MM.1S (cell line): Measurements from ENCODE around the gene DIP2B.

ENCODE experiments used
- DNase-seq: peaks from one replicate; pipeline ENCODE4 v3.0.0-alpha.2; 2015
- H2AFZ ChIP-seq: fragments of 300-600 bp; sonication (generic); 2 replicates; pipeline ENCODE4 v1.6.0; 2016; ENCODE audit warnings: antibody characterized with exemption, low read length
- H3F3A ChIP-seq: fragments of 300-600 bp; sonication (generic); 2 replicates; pipeline ENCODE4 v1.6.1; 2016; ENCODE audit warnings: mild to moderate bottlenecking, antibody characterized with exemption, low read length, moderate library complexity, mixed read lengths; ENCODE audit not compliant: insufficient read depth
- H3K27ac ChIP-seq: fragments of 300-600 bp; sonication (generic); 2 replicates; pipeline ENCODE4 v1.5.1; 2016; ENCODE audit warnings: mild to moderate bottlenecking, low read length
- H3K27me3 ChIP-seq: fragments of 300-600 bp; sonication (generic); replicated peaks from 2 replicates; pipeline ENCODE4 v1.6.0; 2016; ENCODE audit warnings: low read length; ENCODE audit not compliant: insufficient read depth
- H3K36me3 ChIP-seq: fragments of 300-600 bp; sonication (generic); replicated peaks from 2 replicates; pipeline ENCODE4 v1.6.1; 2016; ENCODE audit warnings: mild to moderate bottlenecking, low read length, mixed read lengths; ENCODE audit not compliant: insufficient read depth
- H3K4me1 ChIP-seq: fragments of 300-600 bp; sonication (generic); 2 replicates; pipeline ENCODE4 v1.6.1; 2016; ENCODE audit warnings: low read length, mixed read lengths
- H3K4me2 ChIP-seq: fragments of 300-600 bp; sonication (generic); 2 replicates; pipeline ENCODE4 v1.6.0; 2016; ENCODE audit warnings: low read depth, low read length
- H3K4me3 ChIP-seq: fragments of 300-600 bp; sonication (generic); 2 replicates; pipeline ENCODE4 v1.5.1; 2016; ENCODE audit warnings: low read length, mixed read lengths
- H3K79me2 ChIP-seq: fragments of 300-600 bp; sonication (generic); 2 replicates; pipeline ENCODE4 v1.6.1; 2016; ENCODE audit warnings: mixed run types, low read length, mixed read lengths
- H3K9ac ChIP-seq: fragments of 300-600 bp; sonication (generic); 2 replicates; pipeline ENCODE4 v1.6.1; 2016; ENCODE audit warnings: low read length, mixed read lengths
- H3K9me2 ChIP-seq: fragments of 300-600 bp; sonication (generic); replicated peaks from 2 replicates; pipeline ENCODE4 v1.6.1; 2016; ENCODE audit warnings: mild to moderate bottlenecking, low read length, mixed read lengths; ENCODE audit not compliant: insufficient read depth
- H3K9me3 ChIP-seq: fragments of 300-600 bp; sonication (generic); replicated peaks from 2 replicates; pipeline ENCODE4 v1.6.1; 2016; ENCODE audit warnings: mild to moderate bottlenecking, low read length, mixed read lengths; ENCODE audit not compliant: insufficient read depth
- H4K20me1 ChIP-seq: fragments of 300-600 bp; sonication (generic); 2 replicates; pipeline ENCODE4 v1.6.1; 2016; ENCODE audit warnings: mild to moderate bottlenecking, low read length, moderate library complexity, mixed read lengths; ENCODE audit not compliant: insufficient read depth
- EZH2 ChIP-seq: fragments of 300-600 bp; sonication (generic); optimal IDR thresholded peaks from 2 replicates; pipeline ENCODE3; 2017; ENCODE audit warnings: low read depth, mild to moderate bottlenecking, antibody characterized with exemption, low read length, mixed read lengths
- EZH2phosphoT487 ChIP-seq: fragments of 300-600 bp; sonication (generic); IDR thresholded peaks from 2 replicates; pipeline ENCODE4 v1.6.1; 2018; ENCODE audit warnings: antibody characterized with exemption, low read length
- TF ChIP-seq, protein P1 (sequence below): fragments of 300-600 bp; sonication (generic); IDR thresholded peaks from 2 replicates; pipeline ENCODE4 v1.5.1; 2016; ENCODE audit warnings: antibody characterized with exemption, low read length, mixed read lengths

The DIP2B gene

DNA sequence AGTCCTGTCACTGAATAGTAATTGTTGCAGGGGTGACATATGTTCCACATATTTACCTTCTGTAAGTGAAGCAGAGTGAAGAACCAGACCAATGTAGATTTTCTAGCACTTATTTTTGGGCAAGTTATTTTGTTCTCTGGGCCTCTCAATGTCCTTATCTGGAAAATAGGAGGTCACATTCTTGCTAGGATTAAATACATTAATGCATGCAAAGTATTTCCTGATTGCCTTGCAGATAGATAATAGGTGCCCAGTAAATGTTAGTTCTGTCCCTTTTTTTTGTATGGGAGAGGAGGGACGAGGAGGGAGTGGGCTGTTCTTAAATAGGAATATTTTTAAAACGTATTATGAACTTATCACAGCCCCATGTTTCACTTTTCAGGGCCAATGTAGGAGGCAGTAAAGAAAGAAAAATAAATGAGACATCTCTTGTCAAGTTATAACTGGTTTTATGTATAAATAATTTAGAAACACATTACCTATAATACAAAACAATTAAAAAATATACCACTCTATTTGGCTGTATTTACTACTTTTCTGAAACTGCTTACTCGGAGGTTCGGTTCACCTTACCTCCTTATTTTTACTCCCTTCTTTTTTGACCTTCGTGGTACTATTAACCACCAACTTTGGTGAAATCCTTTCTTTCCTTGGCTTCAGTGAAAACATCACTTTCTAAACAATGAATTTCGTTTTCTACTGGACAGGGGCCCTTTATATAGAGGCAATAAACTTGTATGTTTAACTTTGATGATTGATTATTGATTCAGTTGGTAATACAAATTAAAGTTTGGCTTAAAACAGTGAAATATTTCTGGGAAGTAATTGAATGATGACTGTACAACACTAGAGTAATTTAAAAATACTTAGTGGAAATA is 41.9 kb downstream of the DIP2B start:
- Histone ChIP-seq H3K79me2 (peaks cover 19% of the 10 kb centered on the region), H3K9me2 (no peaks in the 10 kb centered on the region), H3K9ac (no peak overlapping the region), H4K20me1 (no peaks in the 10 kb centered on the region), H3K9me3 (no peaks in the 10 kb centered on the region), H3K4me1 (no peaks in the 10 kb centered on the region), H3K4me3 (no peak overlapping the region), H2AFZ (no peak overlapping the region), H3K36me3 (no peaks in the 10 kb centered on the region), H3K27me3 (no peaks in the 10 kb centered on the region), H3F3A (no peaks in the 10 kb centered on the region), H3K4me2 (no peak overlapping the region), H3K27ac (no peak overlapping the region)
- TF ChIP-seq EZH2 (no peak), EZH2phosphoT487 (no peak)
- TF ChIP-seq, protein P1, sequence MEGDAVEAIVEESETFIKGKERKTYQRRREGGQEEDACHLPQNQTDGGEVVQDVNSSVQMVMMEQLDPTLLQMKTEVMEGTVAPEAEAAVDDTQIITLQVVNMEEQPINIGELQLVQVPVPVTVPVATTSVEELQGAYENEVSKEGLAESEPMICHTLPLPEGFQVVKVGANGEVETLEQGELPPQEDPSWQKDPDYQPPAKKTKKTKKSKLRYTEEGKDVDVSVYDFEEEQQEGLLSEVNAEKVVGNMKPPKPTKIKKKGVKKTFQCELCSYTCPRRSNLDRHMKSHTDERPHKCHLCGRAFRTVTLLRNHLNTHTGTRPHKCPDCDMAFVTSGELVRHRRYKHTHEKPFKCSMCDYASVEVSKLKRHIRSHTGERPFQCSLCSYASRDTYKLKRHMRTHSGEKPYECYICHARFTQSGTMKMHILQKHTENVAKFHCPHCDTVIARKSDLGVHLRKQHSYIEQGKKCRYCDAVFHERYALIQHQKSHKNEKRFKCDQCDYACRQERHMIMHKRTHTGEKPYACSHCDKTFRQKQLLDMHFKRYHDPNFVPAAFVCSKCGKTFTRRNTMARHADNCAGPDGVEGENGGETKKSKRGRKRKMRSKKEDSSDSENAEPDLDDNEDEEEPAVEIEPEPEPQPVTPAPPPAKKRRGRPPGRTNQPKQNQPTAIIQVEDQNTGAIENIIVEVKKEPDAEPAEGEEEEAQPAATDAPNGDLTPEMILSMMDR, result no peak
- DNase-seq, result no peak

DNA sequence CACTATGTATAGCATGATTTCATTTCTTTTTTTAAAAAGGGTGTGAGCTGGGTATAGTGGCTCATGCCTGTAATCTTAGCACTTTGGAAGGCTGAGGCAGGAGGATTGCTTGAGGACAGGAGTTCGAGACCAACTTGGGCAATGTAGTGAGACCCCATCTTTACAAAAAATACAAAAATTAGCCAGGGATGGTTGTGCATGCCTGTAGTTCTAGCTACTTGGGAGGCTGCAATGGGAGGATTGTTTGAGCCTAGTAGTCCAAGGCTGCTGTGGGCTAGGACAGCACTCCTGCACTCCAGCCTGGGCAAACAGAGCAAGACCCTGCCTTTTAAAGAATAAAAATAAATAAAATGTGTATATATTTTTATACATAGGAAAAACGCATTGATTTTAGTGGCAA is 43.0 kb downstream of the DIP2B start:
- Histone ChIP-seq H3K9me3 (no peaks in the 10 kb centered on the region), H3K36me3 (no peaks in the 10 kb centered on the region)

DNA sequence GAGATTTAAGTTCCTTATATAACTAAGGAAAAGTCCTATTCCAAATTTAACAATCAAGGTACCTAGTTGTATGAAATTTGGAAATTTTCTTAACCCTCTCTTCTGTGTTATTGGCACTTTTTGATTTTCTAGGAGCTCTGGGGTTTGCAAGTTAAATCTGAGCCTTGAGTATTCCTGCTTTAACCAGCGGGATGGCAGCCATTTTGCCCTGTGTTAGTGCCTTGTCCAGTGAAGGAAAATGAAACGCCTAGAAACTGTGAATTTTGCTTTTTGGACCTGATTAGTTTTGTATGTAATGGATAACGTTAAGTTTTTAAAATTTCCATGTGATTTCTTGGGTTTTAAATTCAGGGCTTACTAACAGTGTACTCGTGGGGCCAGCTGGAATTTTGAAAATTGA is 45.1 kb downstream of the DIP2B start:
- no peak overlapping the region for H3K9ac ChIP-seq
- no peaks in the 10 kb centered on the region for H3K9me2 ChIP-seq
- no peaks in the 10 kb centered on the region for H3F3A ChIP-seq
- no peaks in the 10 kb centered on the region for H3K27me3 ChIP-seq
- no peak overlapping the region for H2AFZ ChIP-seq
- no peak overlapping the region for H3K4me2 ChIP-seq
- TF ChIP-seq EZH2 (no peak), EZH2phosphoT487 (no peak)
- TF ChIP-seq, protein P1, result no peak
- H3K79me2 ChIP-seq, result peaks cover 30% of the 10 kb centered on the region
- H4K20me1 ChIP-seq, result no peaks in the 10 kb centered on the region
- no peak for DNase-seq
- H3K4me1 ChIP-seq, result no peaks in the 10 kb centered on the region
- H3K36me3 ChIP-seq, result 0 out of 2 replicates have a peak, but pooled peaks cover 3% of the 10 kb centered on the region
- no peaks in the 10 kb centered on the region for H3K9me3 ChIP-seq
- H3K27ac ChIP-seq, result no peak overlapping the region
- no peak overlapping the region for H3K4me3 ChIP-seq

More for the DNA sequence above, 43.0 kb downstream of the DIP2B start:
- Histone ChIP-seq H3K4me2 (no peak overlapping the region), H3K27ac (no peak overlapping the region), H3K9me2 (no peaks in the 10 kb centered on the region), H3K9ac (no peak overlapping the region), H3K4me1 (no peaks in the 10 kb centered on the region), H3K27me3 (no peaks in the 10 kb centered on the region), H3K79me2 (peaks cover 19% of the 10 kb centered on the region), H3F3A (no peaks in the 10 kb centered on the region), H2AFZ (no peak overlapping the region), H4K20me1 (no peaks in the 10 kb centered on the region), H3K4me3 (no peak overlapping the region)
- TF ChIP-seq, protein P1, result no peak
- no peak for TF ChIP-seq EZH2
- TF ChIP-seq EZH2phosphoT487, result no peak
- DNase-seq, result no peak
